NOMO-1 treated with DMSO at 0.1 percent for 48 hours (cell line): ENCODE data around the gene AP5Z1.
"Not testable (repeated sequence)": the region's sequence is repeated elsewhere in the genome, so short reads cannot be mapped to it uniquely, and the experiment has no call there.

Experiments
- DNase-seq: peaks from one replicate; lab custom pipeline; 2025; ENCODE audit not compliant: unreplicated experiment; lab: John Stamatoyannopoulos, UW

AP5Z1 gene

DNA sequence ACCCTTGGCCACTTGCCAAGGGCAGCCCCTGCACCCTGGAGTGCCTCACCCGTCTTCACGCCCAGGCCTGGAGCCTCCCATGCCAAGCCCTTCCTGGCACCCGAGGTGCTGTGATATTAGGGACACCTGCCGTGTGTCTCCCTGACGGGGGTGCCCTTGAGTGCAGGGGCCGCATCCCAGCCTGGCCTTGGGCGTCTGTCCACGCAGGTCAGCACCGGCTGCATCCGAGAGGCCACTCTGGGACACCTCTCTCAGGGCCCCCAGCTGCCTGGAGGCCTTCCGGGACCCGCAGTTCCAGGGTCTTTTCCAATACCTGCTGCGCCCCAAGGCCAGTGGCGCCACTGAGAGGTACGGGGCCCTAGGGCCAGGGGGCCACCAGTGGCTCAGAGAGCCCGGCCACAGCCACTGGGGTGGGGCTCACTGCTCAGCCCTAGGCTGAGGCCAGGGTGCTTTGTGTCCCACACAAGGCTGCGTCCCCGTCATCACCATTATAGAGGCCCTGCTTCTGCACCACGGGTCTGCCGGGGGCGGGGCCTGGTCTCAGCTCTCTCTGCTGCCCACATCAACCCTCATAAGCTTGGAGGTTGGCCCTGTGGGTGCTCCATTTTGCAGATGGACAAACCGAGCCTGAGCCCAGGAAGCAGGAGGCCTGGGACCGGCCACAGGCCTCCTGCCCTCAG lies 12.7 kb downstream of the AP5Z1 start:
- no peak for DNase-seq

- DNase-seq = no peak
Measured at GRCh38 chr7:4788627-4789189, 13.3 kb downstream of the AP5Z1 start.

- DNase-seq = no peak
Measured at GRCh38 chr7:4789194-4790077, 14.0 kb downstream of the AP5Z1 start.

- DNase-seq = no peak
Measured at GRCh38 chr7:4790078-4790465, 14.6 kb downstream of the AP5Z1 start.

DNA sequence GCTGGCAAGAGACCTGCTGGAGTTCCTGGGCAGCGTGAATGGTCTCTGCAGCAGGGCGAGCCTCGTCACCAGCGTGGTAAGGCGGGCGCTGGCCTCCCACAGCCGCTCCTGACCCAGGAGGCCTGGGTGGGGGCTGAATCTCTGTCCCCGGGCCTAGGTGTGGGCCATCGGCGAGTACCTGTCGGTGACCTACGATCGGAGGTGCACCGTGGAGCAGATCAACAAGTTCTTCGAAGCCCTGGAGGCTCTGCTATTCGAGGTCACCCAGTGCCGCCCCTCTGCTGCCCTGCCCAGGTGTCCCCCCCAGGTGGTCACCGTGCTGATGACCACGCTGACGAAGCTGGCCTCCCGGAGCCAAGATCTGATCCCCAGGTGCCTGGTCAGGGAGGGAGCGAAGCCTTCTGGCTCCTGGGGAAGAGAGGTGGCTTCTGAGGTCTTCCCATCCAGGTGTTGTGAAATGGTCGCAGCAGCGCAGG lies 15.1 kb downstream of the AP5Z1 start:
- DNase-seq = no peak

- DNase-seq = no peak
Measured at GRCh38 chr7:4791101-4791737, 15.8 kb downstream of the AP5Z1 start.

DNA sequence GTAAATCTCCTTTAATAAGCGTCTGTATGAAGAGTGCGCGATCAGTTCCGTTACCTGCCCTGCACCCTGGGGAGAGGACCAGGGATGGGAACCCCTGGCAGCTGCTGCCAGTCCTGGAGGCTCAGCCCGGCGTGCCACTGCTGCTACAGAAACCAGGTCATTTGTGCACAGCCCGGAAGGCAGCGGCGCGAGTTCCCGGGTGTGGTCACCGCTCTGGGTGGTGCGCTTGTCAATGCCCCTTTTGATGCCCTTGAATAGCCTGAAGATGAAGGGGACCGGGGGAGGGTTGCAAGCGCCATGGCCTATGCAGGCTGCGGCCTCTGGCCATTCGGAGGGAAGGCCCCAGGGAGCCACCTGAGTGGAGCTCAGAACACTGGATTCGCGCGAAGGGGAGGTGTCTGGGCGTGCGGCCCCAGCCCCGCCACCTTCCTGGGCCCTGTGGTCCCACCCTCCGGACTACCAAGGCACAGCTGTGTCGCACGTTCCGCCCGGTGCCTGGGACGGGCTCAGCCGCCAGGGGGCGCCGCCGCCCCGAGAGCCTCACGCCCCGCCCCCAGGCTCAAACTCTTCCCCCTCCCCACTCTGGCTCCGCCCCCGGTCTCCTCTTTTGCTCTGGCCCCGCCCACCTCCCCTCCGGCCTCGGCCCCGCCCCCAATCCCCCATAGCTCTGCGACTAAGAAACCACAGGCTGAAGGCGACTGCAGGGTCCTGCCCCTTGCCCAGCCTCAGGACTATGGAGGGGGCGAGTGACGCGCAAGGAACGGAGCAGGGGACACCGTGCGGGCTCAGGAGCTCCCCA lies 16.5 kb downstream of the AP5Z1 start:
- no peak for DNase-seq

DNA sequence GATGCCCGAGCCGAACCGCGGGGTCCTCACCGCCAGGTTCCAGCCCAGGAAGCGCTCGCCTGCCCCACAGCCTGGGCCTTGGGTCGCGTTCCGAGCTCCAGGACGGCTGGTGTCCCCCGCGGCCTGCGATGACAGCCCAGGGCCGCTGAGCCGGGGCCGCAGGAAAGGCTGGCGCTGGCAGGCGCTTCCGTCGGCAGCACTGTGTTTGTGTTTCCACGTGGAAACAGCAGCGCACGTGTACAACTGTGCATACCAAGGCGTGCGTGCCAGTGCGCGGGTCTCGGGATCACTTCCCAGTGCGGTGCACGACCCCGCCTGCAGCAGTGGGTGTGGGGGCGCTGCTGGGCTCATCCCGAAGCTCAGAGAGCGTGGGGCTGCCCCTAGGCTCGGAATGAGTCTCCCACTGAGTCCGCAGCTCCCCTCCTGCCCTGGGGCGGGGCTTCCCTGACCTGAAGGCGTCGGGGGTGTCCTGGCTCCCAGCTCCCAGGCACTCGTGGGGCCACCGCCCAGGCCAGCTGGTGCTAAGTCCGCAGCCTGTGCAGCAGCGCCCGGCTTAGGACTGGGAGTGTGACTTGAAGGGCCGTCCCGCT lies 17.2 kb downstream of the AP5Z1 start:
- DNase-seq = no peak

DNA sequence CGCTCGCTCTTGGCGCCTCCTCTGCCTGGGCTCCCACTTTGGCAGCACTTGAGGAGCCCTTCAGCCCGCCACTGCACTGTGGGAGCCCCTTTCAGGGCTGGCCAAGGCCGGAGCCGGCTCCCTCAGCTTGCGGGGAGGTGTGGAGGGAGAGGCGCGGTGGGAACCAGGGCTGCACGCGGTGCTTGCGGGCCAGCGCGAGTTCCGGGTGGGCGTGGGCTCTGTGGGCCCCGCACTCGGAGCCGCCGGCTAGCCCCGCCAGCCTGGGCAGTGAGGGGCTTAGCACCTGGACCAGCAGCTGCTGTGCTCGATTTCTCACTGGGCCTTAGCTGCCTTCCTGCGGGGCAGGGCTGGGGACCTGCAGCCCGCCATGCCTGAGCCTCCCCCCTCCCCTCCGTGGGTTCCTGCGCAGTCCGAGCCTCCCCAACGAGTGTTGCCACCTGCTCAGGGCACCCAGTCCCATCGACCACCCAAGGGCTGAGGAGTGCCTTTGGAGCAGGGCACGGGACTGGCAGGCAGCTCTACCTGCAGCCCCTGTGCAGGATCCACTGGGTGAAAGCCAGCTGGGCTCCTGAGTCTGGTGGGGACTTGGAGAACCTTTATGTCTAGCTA lies 18.1 kb downstream of the AP5Z1 start:
- DNase-seq = not testable (repeated sequence)

DNA sequence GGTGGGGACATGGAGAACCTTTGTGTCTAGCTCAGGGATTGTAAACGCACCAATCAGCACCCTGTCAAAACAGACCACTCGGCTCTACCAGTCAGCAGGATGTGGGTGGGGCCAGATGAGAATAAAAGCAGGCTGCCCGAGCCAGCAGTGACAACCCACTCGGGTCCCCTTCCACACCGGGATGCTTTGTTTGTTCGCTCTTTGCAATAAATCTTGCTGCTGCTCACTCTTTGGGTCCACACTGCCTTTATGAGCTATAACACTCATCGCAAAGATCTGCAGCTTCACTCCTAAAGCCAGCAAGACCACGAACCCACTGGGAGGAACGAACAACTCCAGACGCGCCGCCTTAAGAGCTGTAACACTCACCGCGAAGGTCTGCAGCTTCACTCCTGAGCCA lies 18.7 kb downstream of the AP5Z1 start:
- not testable (repeated sequence) for DNase-seq

DNA sequence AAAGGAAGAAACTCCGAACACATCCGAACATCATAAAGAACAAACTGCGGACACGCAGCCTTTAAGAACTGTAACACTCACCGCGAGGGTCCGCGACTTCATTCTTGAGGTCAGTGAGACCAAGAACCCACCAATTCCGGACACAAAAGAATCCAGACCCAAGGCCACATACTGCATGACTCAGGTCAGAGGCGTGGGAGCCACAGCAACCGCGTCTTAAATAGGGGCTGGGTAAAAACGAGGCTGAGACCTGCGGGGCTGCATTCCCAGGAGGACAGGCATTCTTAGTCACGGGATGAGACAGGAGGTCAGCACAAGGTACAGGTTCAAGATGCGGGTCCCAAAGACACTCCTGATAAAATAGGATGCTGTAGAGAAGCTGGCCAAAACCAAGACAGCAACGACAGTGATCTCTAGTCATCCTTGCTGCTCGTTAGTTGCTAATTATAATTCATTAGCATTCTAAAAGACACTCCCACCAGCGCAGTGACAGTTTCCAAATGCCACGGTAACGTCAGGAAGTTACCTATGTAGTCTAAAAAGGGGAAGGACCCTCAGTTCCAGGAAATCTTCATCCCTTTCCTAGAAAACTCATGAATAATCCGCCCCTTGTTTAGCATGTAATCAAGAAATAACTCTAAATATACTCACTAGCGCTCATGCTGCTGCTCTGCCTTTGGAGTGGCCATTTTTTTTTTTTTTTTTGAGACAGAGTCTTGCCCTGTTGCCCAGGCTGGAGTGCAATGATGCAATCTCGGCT lies 19.3 kb downstream of the AP5Z1 start:
- no peak for DNase-seq

DNA sequence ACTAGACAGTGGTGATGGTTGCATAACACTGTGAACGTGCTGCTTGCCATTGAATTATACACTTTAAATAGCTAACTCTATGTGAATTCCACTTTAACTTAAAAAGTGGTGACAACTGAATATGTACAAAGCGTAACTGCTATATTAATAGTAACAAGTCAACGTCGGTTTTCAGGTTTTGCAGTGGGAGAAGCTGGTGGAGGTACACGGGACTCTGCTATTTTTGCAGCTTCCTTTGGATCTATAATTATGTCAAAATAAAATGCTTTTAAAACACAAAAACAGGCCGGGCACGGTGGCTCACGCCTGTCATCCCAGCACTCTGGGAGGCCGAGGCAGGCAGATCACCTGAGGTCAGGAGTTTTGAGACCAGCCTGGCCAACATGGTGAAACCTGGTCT lies 21.0 kb downstream of the AP5Z1 start:
- no peak for DNase-seq

DNA sequence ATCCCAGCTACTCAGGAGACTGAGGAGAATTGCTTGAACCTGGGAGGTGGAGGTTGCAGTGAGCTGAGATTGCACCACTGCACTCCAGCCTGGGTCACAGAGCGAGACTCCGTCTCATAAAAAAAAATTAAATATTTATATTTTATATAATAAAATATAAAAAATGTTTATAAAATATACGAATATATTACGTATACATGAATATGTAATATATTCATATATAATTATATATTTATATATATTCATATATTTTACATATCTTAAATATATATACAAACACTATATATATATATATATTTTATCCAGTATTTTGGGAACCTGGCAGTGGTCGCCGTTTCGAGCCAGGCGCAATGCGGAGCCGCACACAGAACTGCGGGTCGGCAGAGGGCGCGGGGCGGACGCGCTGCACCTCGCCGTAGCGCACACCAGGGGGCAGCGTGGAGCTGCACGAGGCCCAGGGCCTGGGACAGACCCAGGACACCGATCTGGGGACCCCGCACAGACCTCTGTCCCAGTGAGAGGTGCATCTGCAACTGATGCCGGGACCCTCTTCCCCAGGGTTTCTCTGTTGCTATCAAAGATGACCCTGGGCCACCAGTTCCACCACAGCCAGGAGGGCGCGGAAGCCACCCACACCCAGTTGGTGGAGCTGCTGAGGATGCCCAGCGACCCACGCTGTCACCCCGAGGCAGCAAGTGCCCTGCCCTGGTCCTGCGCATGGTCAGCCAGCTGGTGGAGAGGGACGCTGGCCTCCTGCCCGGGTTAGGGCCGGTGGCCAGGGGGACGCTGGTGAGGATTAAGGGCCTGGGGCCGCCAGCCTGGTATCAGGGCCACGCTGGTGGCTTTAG lies 22.7 kb downstream of the AP5Z1 start:
- peak; percentile 47 for DNase-seq

GRCh38 chr7:4798706-4799235 lies 23.3 kb downstream of the AP5Z1 start:
- no peak for DNase-seq

GRCh38 chr7:4799508-4800268 lies 24.3 kb downstream of the AP5Z1 start:
- DNase-seq = peak; percentile 3

DNA sequence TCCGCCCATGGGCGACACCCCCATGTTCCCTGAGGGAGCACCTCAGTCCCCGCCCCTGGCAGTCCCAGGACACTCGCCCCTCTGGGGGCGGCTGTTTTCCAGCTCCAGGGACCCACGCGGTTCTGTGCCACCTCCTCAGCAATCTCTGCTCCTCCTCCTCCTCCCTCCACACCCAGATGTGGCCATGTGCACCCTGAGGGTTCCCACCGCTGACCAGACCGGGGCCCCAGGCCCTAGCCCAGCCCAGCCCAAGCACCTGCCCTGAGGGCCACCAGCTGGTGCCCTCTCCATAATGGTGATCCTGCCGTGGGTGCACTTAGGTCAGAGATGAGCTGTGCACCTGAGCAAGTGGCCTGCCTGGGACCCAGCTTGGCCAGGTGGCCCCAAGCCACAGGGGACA lies 25.1 kb downstream of the AP5Z1 start:
- DNase-seq = no peak
